GM19395 (cell line): ENCODE data around the gene OBP2A.

Experiments used
- ATAC-seq: cut with Tn5 transposase; IDR thresholded peaks from one replicate; pipeline ENCODE4 v1.9.1; 2021; ENCODE audit warnings: mild to moderate bottlenecking, moderate library complexity; ENCODE audit not compliant: unreplicated experiment

The OBP2A gene

DNA sequence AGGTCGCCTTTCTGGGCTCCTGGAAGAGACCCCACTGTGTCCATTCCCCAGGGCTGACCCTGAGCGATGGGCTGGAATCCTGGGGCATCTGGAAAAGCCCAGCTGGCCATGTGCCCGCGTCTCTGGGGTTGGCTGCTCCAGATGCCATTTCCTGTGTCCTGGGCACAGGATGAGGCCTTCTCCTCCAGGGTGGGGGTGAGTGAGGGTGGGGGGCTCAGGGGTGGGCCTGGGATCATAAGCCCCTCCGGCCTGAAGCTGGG, 46.3 kb downstream of the OBP2A start:
- no peak for ATAC-seq

GRCh38 chr9:135592625-135593024, 46.7 kb downstream of the OBP2A start:
- no peak for ATAC-seq

GRCh38 chr9:135596211-135596610, 50.3 kb downstream of the OBP2A start:
- ATAC-seq, result no peak
